ENCODE measurements around the gene ZFHX3. TPM values are rescaled to one million over a fixed set of nuclear protein-coding genes. Genes with fewer than 3 reads are reported as not detected.

The ZFHX3 gene
- total RNA-seq, 2 donors from 2014 or later: 9.2 to 18.9 TPM

DNA sequence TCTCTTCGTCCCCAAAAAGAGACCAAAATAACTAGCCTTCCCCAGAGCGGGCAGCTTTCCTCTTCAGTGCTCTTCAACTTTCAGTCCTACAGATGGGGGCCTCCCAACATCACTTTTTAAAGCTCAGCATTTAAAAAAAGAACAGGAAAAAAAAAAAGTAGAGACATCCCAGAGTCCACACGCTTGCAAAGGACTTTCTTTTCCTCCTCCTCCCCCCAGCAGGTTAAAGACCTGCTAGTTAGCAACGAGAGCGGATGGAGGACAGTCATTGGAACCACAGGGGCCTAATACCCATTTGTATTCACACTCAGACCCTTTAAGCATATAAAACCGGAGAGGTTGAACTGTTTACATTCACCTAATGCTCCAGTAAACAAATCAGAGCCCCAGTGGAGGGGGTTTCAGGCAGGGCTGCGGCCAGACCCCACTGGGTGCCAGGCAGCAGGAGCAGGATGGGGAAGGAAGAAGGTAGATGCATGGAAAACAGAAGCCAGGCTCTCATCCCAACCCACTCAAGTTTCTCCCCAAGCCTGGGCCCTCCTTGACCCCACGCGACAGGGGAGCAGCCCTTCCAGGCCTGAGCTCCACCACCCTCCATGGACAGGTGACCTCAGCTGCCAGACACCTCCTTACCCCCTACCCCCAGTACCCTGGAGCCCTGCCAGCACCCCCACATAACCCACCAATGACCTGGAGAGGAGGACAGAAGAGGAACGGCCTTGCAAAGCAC is 15.2 kb downstream of the ZFHX3 start:
- Histone ChIP-seq H3K27me3 (no peaks in the 10 kb centered on the region), H3K9me3 (no peaks in the 10 kb centered on the region), H3K4me3 (no peak overlapping the region), H3K27ac (peak overlapping the region in 1 of 2 donors; percentile 50), H3K36me3 (no peaks in the 10 kb centered on the region), H3K4me1 (peaks cover 0 to 43% of the 10 kb centered on the region in 2 donors)
- no peak for DNase-seq (ENCODE audit: low spot score)
- TF ChIP-seq, protein P1, sequence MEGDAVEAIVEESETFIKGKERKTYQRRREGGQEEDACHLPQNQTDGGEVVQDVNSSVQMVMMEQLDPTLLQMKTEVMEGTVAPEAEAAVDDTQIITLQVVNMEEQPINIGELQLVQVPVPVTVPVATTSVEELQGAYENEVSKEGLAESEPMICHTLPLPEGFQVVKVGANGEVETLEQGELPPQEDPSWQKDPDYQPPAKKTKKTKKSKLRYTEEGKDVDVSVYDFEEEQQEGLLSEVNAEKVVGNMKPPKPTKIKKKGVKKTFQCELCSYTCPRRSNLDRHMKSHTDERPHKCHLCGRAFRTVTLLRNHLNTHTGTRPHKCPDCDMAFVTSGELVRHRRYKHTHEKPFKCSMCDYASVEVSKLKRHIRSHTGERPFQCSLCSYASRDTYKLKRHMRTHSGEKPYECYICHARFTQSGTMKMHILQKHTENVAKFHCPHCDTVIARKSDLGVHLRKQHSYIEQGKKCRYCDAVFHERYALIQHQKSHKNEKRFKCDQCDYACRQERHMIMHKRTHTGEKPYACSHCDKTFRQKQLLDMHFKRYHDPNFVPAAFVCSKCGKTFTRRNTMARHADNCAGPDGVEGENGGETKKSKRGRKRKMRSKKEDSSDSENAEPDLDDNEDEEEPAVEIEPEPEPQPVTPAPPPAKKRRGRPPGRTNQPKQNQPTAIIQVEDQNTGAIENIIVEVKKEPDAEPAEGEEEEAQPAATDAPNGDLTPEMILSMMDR (IDR thresholded peaks at IDR 0.05): no peak

GRCh38 chr16:73031984-73032383 is 15.9 kb downstream of the ZFHX3 start:
- no peaks in the 10 kb centered on the region for H3K36me3 ChIP-seq
- H3K4me1 ChIP-seq: peaks cover 0 to 35% of the 10 kb centered on the region in 2 donors
- no peak overlapping the region for H3K27ac ChIP-seq
- TF ChIP-seq, protein P1 (IDR thresholded peaks at IDR 0.05): no peak
- H3K27me3 ChIP-seq: no peaks in the 10 kb centered on the region
- DNase-seq (ENCODE audit: low spot score): no peak
- H3K4me3 ChIP-seq: no peak overlapping the region
- H3K9me3 ChIP-seq: no peaks in the 10 kb centered on the region

GRCh38 chr16:73031155-73031866 is 16.6 kb downstream of the ZFHX3 start:
- peaks cover 0 to 29% of the 10 kb centered on the region in 2 donors for H3K4me1 ChIP-seq
- no peak overlapping the region for H3K27ac ChIP-seq
- no peak for DNase-seq (ENCODE audit: low spot score)
- H3K4me3 ChIP-seq: no peak overlapping the region
- TF ChIP-seq, protein P1 (IDR thresholded peaks at IDR 0.05): no peak
- H3K36me3 ChIP-seq: no peaks in the 10 kb centered on the region
- H3K9me3 ChIP-seq: no peaks in the 10 kb centered on the region
- no peaks in the 10 kb centered on the region for H3K27me3 ChIP-seq

DNA sequence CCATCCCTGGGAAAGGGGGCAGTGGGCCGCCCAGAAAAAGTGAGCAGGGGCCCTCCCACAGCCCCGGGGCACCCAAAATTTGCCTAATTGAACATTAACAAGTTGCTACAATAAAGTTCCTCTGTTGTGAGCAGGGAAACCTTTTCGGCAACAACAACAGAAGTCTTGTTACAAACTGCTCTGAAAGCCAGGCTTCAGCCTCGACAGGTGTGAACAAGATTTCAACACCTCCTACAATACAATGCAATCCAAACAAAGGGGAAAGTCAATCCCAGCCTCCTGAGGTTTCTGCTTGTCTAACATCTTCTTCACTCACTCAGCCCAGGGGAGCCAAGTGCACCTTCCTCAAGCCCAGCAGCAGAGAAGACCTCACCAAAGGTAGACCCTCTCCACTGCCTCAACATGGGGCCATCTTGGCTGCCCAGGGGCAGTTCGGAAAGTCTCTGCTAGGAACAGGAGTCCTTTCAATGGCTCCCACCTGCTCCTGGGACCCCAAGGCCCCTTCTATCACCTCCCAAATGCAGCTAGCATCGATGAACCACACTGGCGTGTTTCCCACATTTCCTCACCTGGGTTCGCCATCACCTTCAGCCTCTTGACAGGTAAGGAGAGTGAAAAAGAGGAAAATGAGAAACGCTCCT is 19.1 kb downstream of the ZFHX3 start:
- H3K9me3 ChIP-seq: no peaks in the 10 kb centered on the region
- DNase-seq (ENCODE audit: low spot score): no peak
- no peaks in the 10 kb centered on the region for H3K27me3 ChIP-seq
- H3K36me3 ChIP-seq: no peaks in the 10 kb centered on the region
- no peak overlapping the region for H3K27ac ChIP-seq
- TF ChIP-seq, protein P1 (IDR thresholded peaks at IDR 0.05): no peak
- H3K4me1 ChIP-seq: peaks cover 0 to 43% of the 10 kb centered on the region in 2 donors
- H3K4me3 ChIP-seq: no peak overlapping the region

DNA sequence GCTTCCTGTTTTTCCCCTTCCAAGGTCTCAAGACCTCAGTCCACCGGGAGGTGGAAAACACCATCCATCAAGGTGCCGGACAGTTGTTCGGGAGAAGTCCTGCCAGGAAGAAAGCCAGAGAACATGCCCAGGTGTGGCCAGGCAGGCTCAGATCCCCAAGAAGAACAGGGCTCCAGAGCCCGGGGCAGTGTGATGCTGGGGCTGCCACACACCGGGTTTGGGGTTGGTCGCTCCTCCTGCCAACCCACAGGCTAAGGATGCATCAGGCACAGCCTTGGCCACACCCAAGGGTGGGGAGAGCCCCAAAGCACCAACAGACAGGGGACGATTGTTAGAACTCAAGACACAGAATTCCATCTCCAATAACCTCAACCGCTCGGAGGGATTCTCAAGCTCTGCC is 19.7 kb downstream of the ZFHX3 start:
- Histone ChIP-seq H3K4me3 (no peak overlapping the region), H3K9me3 (no peaks in the 10 kb centered on the region), H3K27ac (no peak overlapping the region), H3K36me3 (no peaks in the 10 kb centered on the region), H3K4me1 (peaks cover 0 to 38% of the 10 kb centered on the region in 2 donors), H3K27me3 (no peaks in the 10 kb centered on the region)
- TF ChIP-seq, protein P1 (IDR thresholded peaks at IDR 0.05): no peak
- DNase-seq (ENCODE audit: low spot score): no peak

Measured in right atrium auricular region (tissue), 2 donors.